GM12892 (cell line): Measurements from ENCODE around the gene TMEM150C.

Experiments used
- POLR2A ChIP-seq: IDR thresholded peaks from 2 replicates; pipeline ENCODE4 v1.6.1; 2011; ENCODE audit warnings: low read depth, low read length, control low read depth
- POLR2AphosphoS5 ChIP-seq: IDR thresholded peaks from 2 replicates; pipeline ENCODE4 v1.6.1; 2011; ENCODE audit warnings: low read depth, low read length, control low read depth

DNA sequence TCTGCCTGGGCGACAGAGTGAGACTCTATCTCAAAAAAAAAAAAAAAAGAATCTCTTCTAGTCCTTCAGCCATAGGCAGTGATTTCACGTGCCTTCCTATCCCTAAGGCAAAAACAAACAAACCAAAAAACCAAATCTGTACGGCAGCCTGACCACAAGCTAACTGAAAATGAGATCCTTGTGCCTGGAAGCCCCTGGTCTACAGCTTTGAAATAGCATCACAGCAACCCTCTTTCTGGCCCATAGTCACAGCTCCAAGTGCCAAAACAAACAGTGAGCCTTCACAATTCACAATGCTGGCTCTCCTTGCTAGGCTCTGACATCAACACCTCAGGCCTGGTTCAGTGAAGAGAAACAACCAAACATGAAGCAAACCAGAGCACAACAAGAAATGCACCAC, 46.1 kb downstream of the TMEM150C start:
- TF ChIP-seq POLR2A (no peak), POLR2AphosphoS5 (no peak)
